ENCODE results near the gene IRGC. TPM values are rescaled to one million over a fixed set of nuclear protein-coding genes. Genes with fewer than 3 reads are reported as not detected.

Gene IRGC
- total RNA-seq, 1 donor from 2014 or later, result not detected

DNA sequence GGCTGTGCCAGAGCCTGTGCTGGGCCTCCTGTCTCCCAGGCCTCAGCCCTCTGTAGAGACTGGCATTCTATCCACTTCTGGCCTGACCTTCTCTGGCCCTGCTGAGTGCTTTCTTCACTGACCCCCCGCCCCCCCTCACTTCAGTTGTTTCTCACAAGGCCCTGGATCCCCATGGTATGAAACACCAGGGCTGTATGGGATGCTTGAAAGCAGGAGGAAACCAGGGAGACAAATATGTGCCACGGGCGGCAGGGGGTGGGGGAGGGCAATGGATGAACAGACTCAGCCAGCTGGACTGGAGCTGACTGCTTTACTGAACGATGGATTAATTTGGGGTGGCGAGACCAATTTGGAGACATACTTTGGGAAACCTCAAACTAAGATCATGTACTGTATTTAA lies 14.0 kb downstream of the IRGC start:
- Histone ChIP-seq H3K9me3 (no peaks in the 10 kb centered on the region), H3K4me3 (no peak overlapping the region), H3K27ac (no peak overlapping the region), H3K27me3 (no peaks in the 10 kb centered on the region), H3K4me1 (no peaks in the 10 kb centered on the region), H3K36me3 (peaks cover 0 to 40% of the 10 kb centered on the region in 2 donors)
- DNase-seq (ENCODE audit: extremely low spot score in 2 of 2), result no peak
- intact Hi-C loops (cut with DNase I), result no loop called here
- TF ChIP-seq POLR2A (IDR thresholded peaks at IDR 0.05) (no peak), POLR2AphosphoS5 (IDR thresholded peaks at IDR 0.05; ENCODE audit: insufficient read depth in 1 of 2, low read depth in 1 of 2) (no peak)
- TF ChIP-seq, protein P1, sequence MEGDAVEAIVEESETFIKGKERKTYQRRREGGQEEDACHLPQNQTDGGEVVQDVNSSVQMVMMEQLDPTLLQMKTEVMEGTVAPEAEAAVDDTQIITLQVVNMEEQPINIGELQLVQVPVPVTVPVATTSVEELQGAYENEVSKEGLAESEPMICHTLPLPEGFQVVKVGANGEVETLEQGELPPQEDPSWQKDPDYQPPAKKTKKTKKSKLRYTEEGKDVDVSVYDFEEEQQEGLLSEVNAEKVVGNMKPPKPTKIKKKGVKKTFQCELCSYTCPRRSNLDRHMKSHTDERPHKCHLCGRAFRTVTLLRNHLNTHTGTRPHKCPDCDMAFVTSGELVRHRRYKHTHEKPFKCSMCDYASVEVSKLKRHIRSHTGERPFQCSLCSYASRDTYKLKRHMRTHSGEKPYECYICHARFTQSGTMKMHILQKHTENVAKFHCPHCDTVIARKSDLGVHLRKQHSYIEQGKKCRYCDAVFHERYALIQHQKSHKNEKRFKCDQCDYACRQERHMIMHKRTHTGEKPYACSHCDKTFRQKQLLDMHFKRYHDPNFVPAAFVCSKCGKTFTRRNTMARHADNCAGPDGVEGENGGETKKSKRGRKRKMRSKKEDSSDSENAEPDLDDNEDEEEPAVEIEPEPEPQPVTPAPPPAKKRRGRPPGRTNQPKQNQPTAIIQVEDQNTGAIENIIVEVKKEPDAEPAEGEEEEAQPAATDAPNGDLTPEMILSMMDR (IDR thresholded peaks at IDR 0.05), result no peak

DNA sequence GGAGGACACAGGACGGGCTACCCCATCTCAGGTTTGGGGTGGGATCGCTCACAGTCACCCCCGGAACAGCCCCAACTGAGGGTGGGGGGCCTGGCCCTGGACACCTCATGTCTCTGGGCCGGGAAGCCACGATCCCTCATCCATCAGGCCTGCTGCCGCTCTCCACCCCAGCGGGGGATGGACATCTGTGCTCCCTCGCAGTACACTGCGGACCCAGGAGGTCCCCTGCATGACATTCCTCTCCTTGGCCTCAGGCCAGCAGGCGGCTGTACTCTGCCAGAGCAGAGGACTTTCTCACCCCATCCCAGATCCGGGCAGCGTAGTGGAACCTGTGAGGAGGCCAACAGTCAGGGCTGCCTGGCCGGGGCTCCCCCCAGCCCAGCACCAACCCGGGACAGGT lies 15.5 kb downstream of the IRGC start:
- DNase-seq (ENCODE audit: extremely low spot score in 2 of 2), result no peak
- Histone ChIP-seq H3K4me3 (no peak overlapping the region), H3K27ac (no peak overlapping the region), H3K4me1 (no peaks in the 10 kb centered on the region), H3K9me3 (no peaks in the 10 kb centered on the region), H3K36me3 (peaks cover 0 to 43% of the 10 kb centered on the region in 2 donors), H3K27me3 (no peaks in the 10 kb centered on the region)
- intact Hi-C loops (cut with DNase I), result no loop called here
- no peak for TF ChIP-seq POLR2AphosphoS5 (IDR thresholded peaks at IDR 0.05; ENCODE audit: insufficient read depth in 1 of 2, low read depth in 1 of 2)
- TF ChIP-seq, protein P1 (IDR thresholded peaks at IDR 0.05), result no peak
- no peak for TF ChIP-seq POLR2A (IDR thresholded peaks at IDR 0.05)

DNA sequence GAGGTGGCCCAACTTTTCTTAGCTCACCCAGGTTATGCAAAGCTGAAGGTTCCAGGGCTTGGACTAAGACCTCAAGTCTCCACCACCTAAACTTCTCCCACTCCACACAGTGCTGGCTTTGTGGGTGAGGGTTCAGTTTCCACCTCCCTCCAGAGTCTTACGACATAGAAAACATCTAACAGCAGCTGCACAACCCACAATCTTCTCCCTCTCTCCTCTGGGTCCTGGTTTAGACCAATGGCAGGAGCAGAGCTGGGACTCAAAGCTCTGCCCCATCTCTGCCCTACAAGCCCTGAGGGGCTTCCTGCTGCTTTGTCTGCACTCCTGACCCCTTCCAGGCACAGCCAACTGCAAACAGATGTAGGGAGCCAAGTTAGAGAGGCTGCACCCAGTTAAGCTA lies 16.0 kb downstream of the IRGC start:
- Histone ChIP-seq H3K4me1 (no peaks in the 10 kb centered on the region), H3K27me3 (no peaks in the 10 kb centered on the region), H3K27ac (no peak overlapping the region), H3K36me3 (peaks cover 0 to 48% of the 10 kb centered on the region in 2 donors), H3K4me3 (no peak overlapping the region), H3K9me3 (no peaks in the 10 kb centered on the region)
- no peak for TF ChIP-seq POLR2AphosphoS5 (IDR thresholded peaks at IDR 0.05; ENCODE audit: insufficient read depth in 1 of 2, low read depth in 1 of 2)
- intact Hi-C loops (cut with DNase I), result no loop called here
- no peak for DNase-seq (ENCODE audit: extremely low spot score in 2 of 2)

GRCh38 chr19:43735013-43735412 lies 19.1 kb downstream of the IRGC start:
- intact Hi-C loops (cut with DNase I), result no loop called here
- H3K4me3 ChIP-seq, result no peak overlapping the region
- H3K4me1 ChIP-seq, result peaks cover 8% of the 10 kb centered on the region
- H3K27me3 ChIP-seq, result no peaks in the 10 kb centered on the region
- DNase-seq (ENCODE audit: extremely low spot score in 2 of 2), result no peak
- no peaks in the 10 kb centered on the region for H3K9me3 ChIP-seq
- H3K36me3 ChIP-seq, result peaks cover 0 to 64% of the 10 kb centered on the region in 2 donors
- TF ChIP-seq, protein P1 (IDR thresholded peaks at IDR 0.05), result no peak
- TF ChIP-seq POLR2AphosphoS5 (IDR thresholded peaks at IDR 0.05; ENCODE audit: insufficient read depth in 1 of 2, low read depth in 1 of 2), result no peak
- TF ChIP-seq POLR2A (IDR thresholded peaks at IDR 0.05), result no peak
- no peak overlapping the region for H3K27ac ChIP-seq

DNA sequence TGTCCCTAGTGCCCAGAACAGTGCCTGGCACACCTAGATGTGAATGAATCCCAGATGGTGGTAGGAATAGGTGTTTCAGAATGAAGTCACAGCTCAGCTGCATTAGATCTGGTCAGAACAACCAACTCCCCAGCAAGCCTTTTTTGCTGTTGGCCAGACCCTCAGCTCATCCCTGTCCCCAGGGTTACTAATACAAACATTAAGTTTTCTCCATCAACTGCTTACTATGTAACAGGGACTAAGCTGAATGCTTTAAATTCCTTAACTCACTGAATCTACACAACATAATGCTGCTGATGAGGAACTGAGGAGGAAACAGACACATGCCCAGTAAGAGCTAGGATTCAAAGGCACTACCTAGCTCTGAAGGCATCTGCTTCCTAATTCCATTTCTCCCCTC lies 20.1 kb downstream of the IRGC start:
- H3K27ac ChIP-seq, result no peak overlapping the region
- no peak for TF ChIP-seq POLR2AphosphoS5 (IDR thresholded peaks at IDR 0.05; ENCODE audit: insufficient read depth in 1 of 2, low read depth in 1 of 2)
- TF ChIP-seq, protein P1 (IDR thresholded peaks at IDR 0.05), result no peak
- no peak for TF ChIP-seq POLR2A (IDR thresholded peaks at IDR 0.05)
- H3K9me3 ChIP-seq, result no peaks in the 10 kb centered on the region
- peaks cover 0 to 62% of the 10 kb centered on the region in 2 donors for H3K36me3 ChIP-seq
- no peaks in the 10 kb centered on the region for H3K27me3 ChIP-seq
- H3K4me1 ChIP-seq, result peaks cover 11% of the 10 kb centered on the region
- DNase-seq (ENCODE audit: extremely low spot score in 2 of 2), result no peak
- H3K4me3 ChIP-seq, result no peak overlapping the region
- intact Hi-C loops (cut with DNase I), result no loop called here
